HG03139 (cell line): ENCODE measurements around the gene CAMK1.
"Not testable (repeated sequence)": the region's sequence is repeated elsewhere in the genome, so short reads cannot be mapped to it uniquely, and the experiment has no call there.

Experiments used
- ATAC-seq: cut with Tn5 transposase; IDR thresholded peaks from one replicate; pipeline ENCODE4 v1.9.1; 2021; ENCODE audit not compliant: unreplicated experiment

Gene CAMK1

DNA sequence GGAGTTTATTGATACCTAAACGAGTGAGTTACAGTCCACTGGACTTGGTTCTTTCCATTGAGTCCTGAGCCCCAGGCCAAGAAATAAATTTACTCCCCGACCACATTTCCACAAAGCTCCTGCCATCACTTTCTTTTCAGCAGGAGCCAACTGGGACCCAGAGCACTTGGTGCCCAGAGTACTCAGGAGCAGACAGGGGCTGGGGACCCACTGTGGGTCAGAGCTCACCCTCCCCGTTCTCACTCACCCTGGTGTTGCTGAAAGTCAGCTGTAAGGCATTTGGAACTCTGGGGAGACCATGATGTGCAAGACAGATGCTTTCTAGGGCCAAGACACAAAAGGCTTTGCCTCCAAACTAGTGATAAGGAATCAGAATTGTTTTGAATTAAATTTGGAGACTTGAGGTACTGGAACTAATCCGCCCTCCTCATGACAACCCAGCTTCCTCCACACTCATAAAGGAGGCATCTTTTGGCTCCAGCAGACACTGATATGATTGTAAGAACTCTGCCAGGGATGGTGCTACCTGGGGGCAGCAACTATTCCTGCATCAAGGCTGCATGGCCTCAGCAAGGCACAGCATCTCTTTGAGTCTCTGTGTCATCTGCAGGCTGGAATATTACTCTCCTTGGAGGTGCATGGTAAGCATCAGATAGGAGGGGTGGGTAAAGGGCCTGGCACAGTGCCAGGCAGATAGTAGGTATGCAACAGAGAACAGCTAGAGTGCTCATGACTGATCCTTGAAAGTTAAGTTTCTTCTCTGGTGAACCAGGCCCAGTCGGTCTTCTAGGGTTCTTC is 7.3 kb upstream of the CAMK1 start:
- ATAC-seq: no peak

DNA sequence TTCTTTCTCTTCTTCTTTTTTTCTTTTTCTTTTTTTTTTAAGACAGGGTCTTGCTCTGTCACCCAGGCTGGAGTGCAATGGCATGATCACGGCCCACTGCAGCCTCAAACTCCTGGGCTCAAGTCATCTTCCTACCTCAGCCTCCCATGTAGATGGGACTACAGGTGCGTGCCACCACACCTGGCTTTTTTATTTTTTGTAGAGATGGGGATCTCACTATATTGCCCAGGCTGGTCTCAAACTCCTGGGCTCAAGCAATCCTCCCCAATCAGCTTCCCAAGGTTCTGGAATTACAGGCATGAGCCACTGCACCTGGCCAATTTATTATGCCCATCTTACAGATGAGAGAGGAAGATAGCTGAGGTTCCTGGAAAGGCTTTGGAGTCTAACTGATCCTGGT is 1.3 kb upstream of the CAMK1 start:
- not testable (repeated sequence) for ATAC-seq

DNA sequence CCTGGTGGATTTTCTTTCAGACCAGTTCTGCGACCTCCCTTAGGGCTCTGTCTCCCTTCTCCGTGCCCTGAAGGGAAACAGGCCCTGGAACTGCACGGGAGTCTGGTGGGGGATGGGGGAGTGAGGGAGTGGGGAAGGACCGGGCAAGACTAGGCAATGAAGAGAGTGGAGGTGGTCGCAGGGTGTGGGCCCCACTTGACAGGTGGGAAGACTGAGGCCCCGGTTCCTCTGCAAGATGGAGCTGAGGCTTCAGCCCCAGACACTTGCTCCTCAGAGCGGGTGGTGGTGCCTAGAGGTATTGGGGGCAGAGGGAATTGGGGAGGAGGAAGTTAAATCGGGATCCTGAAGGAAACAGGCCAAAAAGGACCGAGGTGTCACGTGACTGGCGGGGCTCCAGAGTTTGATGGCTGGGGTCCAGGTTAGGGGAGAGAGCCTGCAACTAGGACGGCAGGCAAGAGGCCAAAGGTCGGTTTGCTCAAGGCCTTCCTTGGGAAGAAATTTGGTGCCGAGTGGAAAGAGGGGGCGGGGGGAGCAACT is 597 bp upstream of the CAMK1 start:
- ATAC-seq: no peak

DNA sequence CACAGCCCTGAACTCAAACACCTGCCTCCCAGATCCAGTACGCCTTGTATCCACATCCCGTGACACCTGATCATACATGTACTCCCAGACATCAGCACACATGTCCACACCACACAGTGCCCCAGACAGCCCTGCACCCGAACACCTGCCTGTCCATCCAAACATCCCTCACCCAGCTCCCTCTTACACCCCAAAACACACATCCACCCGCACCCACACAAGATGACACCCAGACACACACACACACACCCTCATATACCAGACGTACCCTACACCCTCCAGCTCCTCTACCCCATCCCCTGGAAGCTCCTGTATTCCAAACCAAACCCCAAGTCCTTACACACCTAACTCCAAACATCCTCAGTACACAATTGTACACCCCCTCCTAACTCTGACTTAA is 735 bp downstream of the CAMK1 start:
- ATAC-seq: no peak

DNA sequence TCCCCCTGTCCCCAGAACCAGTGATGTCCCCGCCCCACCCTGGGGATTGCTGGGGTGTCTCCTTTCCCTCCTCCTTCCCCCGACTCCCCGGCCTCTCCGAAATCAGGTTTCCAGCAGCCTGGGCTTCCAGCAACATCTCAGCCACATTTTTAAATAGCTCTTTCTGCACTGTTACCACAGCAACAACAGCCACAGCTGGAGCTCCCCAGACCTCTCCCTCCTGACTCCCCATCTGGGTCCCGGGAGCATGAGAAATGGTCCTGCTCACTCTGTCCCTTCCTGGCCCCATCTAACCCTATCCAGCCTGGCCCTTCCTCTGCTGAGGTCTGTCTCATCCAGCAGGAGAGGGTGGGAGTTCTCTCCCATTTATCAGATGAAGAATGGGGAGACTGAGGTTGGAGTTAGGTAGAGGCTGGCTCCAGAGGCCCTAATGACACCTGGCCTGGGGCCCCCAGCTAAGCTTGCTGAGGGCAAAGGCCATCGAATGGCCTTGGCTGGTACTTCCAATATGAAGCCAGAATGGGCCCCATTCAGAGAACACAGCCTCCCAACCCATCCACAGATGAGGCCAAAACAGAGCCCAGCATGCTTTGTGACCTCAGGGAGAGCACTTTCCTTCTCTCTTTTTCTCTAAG is 1.5 kb downstream of the CAMK1 start:
- no peak for ATAC-seq

DNA sequence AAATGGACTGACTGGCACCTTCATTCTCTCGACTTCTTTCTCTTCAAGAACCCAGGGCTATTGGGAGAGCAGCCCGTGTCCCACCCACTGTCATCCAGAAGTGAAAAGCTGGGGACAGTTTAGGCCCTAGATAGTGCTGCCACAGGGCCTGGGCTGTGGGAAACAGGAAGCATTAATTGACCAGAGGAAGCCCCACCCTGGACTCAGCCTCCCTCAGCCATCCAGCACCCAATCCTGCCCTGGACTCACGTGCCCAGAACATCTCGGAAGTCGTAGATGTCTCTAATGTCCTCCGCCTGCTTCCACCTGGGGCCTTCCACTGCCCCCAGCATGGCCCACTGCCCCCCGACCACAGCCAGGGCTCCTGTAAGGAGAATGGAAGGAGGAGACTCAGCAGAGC is 2.3 kb downstream of the CAMK1 start:
- ATAC-seq: no peak

DNA sequence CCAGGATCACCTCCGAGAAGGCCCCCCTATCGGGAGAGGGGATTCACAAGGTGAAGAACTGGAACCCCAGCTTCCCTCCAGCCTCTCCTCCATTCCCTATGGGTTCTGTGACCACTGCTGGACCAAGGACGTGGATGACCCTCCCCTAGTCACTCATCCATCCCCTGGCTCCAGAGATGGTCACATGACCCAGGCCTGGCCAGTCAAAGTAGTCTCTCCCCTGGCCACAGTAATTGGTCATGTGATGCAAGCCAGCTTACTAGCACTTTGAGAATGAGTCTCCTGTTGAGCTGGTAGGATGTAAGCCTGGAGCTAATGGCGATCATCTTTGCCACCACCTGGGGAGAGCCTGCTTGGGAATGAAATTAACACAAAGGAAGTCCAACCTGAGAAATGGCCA is 3.9 kb downstream of the CAMK1 start:
- ATAC-seq: no peak

DNA sequence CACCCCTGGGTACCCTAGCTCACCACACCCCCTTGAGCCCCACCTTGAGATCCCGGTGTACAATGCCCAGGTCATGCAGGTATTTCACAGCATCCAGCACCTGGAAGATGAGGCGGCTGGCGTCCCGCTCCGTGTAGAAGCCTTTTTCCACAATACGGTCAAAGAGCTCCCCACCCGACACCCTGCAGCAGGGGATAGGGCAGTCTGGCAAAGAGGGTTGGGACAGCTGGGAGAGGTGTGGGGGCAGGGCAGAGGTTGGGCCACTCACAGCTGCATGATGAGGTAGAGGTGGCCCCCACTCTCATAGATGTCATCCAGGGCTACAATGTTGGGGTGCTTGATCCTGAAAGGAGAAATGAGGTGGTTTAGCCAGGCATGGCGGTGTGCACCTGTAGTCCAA is 6.9 kb downstream of the CAMK1 start:
- ATAC-seq: no peak

DNA sequence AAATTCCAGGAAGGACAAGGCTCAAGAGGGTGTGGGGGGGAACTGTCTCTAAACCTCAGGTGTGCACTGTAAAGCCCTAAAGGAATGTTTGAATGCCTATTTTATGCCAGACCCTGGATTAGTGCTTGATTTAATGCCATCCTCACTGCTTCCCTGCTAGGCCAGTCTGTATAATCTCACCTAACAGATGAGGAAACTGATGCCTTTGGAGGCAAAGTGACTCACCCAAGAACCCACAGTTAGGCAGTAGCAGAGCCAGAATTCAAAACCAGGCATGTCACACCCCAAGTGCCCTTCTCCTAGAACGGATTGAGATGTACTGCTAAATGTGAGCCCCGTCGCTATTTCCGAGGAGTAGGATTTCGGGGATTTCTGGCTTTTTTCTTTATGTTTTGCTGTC is 7.8 kb downstream of the CAMK1 start:
- no peak for ATAC-seq

DNA sequence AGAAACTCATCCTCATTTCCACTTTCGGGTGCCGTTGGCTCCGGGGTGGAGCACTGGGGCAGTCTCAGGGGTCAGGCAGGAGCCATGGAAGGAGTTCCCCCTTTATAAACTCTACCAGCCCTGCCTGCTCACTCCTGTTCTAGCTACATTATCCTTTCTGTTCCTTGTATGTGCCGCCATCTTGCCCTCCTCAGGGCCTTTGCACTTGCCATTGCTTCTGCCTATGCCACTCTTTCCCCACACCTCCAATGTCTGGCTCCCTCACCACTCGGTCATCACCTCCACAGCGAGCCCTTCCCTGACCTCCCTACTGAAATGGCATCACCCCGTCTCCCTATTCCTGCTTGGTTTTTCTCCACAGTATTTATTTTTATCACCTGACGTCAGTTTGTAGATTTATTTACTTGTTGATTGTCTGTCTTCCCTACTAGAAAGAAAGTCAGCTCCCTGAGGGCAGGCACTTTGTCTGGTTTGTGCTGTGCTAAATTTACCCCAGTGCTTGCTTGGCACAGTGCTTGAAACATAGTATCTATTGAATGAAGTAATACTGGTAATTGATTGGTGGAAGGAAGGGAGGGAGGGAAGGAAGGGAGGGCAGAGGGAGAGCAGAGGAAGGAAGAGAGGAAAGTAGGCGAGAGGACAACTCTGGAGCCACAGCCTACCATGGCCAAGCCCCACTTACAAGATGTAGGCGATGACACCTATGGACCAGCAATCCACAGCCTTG is 8.8 kb downstream of the CAMK1 start:
- no peak for ATAC-seq

DNA sequence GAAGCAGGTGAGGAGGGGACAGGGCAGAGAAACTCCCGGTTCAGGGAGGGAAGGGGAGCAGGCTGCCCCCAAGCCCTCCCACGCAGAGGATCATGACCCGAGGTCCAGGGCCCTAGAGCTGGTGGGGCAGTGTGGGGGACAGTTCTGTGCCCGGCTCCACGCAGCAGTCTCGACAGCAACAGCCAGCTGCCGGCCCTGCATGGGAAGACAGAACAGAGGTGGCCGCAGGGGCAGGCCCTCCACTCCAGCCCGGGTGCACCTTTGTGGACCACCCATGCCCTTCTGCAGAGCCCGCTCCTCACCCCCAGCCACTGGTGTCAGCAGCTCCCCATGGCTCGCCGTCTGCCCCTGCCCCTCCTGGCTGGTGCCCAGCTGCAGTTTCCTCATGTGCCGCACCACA is 12.3 kb downstream of the CAMK1 start:
- no peak for ATAC-seq

DNA sequence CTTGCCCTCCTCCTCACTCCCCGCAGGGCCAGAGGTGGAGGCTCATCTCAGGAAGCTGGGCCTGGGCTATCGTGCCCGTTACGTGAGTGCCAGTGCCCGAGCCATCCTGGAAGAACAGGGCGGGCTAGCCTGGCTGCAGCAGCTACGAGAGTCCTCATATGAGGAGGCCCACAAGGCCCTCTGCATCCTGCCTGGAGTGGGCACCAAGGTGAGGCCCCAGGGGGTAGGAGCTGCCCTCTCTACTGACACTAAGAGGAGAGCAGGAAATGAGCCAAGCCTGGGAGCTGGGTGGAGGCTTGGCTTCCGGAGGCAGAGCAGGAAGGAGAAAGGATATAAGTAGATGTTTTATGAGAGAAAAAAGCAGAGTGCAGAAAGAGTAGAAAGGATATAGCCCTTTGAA is 15.1 kb downstream of the CAMK1 start:
- no peak for ATAC-seq

DNA sequence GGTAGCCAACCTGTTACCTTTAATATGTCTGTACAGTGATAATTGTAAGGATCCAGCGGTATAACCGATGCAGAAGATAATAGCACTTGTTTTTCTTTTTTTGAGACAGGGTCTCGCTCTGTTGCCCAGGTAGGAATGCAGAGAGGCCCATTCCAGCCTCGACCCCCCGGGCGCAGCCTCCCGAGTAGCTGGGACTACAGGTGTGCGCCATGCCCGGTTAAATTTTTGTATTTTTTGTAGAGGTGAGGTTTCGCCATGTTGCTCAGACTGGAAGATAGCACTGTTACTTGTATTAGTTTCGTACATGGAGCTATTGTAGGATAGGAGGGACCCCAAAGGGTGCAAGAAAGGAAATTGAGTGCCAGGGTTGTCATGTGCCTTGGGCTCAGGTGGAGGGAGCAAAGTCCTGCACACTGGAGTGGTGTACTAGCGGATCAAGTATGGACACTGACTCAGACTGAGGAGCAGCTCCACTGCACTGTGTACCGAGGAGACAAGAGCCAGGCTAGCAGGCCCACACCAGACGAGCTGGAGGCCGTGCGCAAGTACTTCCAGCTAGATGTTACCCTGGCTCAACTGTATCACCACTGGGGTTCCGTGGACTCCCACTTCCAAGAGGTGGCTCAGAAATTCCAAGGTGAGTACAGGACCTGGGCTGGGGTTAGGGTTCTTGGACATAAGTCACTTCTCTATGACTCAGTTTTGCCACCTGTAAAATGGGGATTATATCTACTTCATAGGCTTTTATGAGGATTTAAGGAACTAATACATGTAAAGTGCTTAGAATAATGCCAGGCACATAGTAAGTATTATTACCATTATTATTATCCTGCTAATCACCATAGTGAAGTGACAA is 19.0 kb downstream of the CAMK1 start:
- no peak for ATAC-seq

DNA sequence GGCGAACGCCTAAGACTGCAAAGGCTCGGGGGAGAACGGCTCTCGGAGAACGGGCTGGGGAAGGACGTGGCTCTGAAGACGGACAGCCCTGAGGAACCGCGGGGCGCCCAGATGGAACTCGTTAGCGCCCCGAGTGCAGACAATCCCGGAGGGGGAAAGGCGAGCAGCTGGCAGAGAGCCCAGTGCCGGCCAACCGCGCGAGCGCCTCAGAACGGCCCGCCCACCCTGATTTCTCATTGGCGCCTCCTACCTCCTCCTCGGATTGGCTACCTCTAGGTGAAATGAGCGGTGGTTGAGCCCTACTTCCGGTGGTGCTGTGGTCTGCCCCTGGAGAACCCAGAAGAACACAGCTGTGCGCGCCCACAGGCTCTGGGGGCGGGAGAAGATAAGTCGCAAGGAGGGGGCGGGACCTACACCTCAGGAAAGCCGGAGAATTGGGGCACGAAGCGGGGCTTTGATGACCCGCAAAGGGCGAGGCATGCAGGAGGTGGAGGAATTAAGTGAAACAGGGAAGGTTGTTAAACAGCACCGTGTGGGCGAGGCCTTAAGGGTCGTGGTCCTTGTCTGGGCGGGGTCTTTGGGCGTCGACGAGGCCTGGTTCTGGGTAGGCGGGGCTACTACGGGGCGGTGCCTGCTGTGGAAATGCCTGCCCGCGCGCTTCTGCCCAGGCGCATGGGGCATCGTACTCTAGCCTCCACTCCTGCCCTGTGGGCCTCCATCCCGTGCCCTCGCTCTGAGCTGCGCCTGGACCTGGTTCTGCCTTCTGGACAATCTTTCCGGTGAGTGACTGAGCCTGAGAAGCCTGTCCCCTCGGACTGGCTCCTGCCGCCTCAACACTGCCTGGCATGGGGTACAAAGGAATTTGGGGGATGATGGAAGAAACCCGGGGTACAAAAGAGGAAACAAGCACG is 19.8 kb downstream of the CAMK1 start, which contains the start of gene OGG1:
OGG1 (plus strand) TSS at position 308 of the 911 bp plus-strand sequence; CDS start at position 643, 335 bp downstream.
- peak; percentile 88 for ATAC-seq

DNA sequence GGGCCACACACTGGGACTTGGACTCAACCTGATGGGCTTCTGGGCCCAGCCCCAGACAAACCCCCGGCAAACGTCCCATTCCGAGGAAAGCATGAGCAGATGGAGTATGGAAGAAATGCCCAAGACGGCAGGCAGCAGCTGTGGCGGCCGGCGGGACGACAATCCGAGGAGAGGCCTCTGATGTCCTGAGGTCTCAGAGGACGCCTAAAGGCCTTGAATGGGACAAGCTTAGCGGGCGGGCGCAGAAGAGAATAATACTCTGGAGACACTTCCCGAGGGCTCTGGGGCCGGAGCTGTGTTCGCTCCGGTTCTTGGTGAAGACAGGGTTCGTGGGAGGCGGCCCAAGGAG is 20.5 kb downstream of the CAMK1 start:
- no peak for ATAC-seq

DNA sequence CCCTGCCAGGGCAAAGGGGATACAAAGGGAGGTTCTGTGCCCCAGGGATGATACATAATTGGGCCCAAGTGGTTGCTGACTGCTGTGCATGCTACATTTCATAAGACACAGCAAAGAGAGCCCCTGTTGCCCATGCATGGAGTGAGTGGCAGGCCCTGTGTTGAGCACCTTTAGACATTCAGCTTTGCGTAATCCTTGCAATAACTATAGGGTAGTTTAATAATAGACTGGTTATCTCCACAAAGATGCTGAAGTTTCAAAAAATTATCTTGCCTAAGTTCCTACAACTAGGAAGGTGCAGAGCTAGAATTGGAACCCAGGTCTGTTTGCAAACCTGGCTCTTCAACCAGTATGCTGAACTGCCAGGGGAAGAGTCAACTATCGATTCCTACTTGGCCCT is 21.7 kb downstream of the CAMK1 start:
- ATAC-seq: no peak

DNA sequence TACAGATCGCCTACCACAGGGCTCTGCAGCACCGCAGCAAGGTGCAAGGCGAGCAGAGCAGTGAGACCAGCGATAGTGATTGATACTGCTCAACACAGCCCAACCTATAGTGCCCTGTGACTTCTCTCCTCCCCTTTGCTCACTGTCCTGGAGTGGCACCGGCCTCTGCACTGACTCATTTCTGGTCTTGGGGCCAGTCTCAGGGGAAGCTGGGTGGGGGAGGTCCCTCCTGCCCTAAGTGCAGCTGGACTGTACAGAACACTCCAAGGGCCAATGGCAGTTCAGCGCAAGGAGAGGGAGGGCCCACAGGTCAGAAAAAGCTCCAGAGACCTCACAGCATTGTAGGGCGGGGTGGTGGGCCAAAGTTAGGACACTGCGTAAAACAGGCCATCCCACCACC is 22.5 kb downstream of the CAMK1 start:
- ATAC-seq: no peak

DNA sequence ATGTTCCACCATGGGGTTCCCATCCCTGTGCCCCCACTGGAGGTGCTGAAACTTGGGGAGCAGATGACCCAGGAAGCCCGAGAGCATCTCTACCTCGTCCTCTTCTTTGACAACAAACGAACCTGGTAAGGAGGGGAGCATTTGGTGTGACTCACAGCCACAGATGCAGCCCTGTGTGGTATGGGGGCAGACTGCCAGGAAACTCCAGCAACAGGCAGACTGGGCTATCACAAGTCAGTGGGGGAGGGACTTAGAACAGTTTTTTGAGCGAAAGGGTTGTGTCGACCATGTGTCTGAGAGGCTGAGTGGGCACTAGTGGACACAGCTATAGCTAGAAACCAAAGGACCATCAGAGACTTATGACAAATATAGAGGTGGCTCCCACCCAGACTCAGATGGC is 23.4 kb downstream of the CAMK1 start:
- ATAC-seq: no peak

DNA sequence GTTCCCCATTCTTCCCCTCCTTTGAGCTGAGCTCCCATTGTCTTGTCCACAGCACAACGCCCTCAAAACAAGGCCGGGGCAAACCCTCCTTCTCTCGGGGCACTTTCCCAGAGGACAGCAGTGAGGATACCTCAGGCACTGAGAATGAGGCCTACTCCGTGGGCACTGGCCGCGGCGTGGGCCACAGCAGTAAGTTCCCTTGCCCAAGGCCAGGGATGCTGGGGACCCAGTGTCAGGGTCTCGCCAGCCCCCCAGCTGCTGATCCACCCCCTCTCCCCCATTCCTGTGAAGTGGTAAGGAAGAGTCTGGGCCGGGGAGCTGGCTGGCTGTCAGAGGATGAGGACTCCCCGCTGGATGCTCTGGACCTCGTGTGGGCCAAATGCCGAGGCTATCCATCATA is 24.2 kb downstream of the CAMK1 start:
- no peak for ATAC-seq

DNA sequence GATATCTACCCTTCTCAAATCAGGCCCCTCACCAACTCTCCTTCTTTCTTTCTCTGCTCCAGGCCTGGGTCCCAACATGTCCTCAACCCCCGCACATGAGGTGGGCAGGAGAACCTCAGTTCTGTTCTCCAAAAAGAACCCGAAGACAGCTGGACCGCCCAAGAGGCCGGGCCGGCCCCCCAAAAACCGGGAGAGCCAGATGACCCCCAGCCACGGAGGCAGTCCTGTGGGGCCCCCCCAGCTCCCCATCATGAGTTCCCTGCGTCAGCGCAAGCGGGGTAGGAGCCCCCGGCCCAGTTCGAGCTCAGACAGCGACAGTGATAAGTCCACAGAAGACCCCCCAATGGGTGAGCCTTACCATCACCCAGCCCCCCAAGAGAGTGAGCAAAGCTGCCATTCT is 25.6 kb downstream of the CAMK1 start:
- no peak for ATAC-seq
